HG03354 (cell line): ENCODE measurements around the gene MCTP1.

Experiments
- ATAC-seq: cut with Tn5 transposase; IDR thresholded peaks from one replicate; pipeline ENCODE4 v1.9.1; 2021; ENCODE audit warnings: mild to moderate bottlenecking; ENCODE audit not compliant: unreplicated experiment, poor library complexity, severe bottlenecking

Gene MCTP1

GRCh38 chr5:95045181-95045965, 239.5 kb downstream of the MCTP1 start:
- ATAC-seq: no peak

GRCh38 chr5:95044096-95044495, 240.8 kb downstream of the MCTP1 start:
- ATAC-seq: no peak

GRCh38 chr5:95043648-95044047, 241.2 kb downstream of the MCTP1 start:
- ATAC-seq: no peak

DNA sequence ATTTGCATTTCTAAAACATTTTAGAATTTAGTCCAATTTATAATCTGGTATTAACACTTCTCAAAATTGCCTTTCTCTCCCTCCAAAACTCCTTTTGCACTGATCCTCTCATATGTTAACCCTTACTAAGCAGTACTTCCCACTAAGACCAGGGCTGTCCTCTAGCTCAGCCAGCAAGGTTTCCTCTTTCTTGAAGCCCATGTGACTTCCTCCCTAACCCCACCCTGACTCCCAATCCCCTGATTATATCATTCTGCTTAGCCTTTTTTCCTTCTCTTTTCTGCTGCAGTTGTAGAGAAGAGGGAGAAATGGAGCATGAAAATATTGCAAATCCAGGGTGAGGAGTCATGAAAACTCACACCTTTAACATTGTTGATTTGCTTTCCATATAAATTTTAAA, 241.7 kb downstream of the MCTP1 start:
- no peak for ATAC-seq

DNA sequence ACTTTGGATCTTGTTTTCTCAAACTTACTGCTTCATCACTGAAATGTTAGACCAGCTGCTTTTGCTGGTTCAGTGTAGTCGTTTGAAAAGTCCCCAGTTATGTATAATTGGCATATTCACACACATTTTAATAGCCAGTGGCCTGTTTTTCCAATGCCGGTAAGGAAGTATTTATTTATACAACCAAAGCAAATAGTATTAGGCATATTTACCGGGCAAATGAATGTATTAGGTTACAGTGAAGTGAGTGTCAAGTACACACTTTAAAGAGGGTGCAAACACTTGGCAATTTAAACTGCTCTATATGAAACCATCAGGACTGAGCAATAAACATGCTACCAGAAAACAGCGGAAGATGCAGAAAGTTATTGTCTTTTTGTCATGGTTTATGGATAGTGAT, 242.9 kb downstream of the MCTP1 start:
- ATAC-seq: no peak

GRCh38 chr5:95035891-95036685, 248.8 kb downstream of the MCTP1 start:
- ATAC-seq: peak; percentile 64

- ATAC-seq: no peak
These were observed 252.1 kb downstream of the MCTP1 start for GRCh38 chr5:95032801-95033200.

- peak; percentile 52 for ATAC-seq
These were observed 255.1 kb downstream of the MCTP1 start for GRCh38 chr5:95029569-95030366.

DNA sequence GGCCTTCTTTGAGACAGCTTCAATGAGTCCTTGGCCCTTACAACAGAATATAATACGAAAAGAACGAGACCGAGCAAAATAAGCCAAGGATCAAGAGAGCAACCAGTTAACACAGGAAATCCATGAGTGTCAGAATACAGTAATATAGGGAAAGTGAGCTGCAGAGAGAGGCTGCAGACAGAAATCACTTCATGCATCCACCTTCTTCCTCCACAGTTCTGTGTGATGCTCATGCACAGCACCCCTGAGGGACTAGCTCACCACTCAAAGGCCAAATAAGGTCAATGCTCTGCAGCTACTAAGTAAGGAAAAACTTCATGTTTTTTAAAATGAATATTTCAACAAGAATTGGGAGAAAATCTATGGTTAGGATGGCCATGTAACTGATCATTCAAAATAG, 257.1 kb downstream of the MCTP1 start:
- peak; percentile 32 for ATAC-seq

GRCh38 chr5:95027151-95027721, 257.7 kb downstream of the MCTP1 start:
- peak; percentile 38 for ATAC-seq

GRCh38 chr5:95026718-95027117, 258.2 kb downstream of the MCTP1 start:
- no peak for ATAC-seq

DNA sequence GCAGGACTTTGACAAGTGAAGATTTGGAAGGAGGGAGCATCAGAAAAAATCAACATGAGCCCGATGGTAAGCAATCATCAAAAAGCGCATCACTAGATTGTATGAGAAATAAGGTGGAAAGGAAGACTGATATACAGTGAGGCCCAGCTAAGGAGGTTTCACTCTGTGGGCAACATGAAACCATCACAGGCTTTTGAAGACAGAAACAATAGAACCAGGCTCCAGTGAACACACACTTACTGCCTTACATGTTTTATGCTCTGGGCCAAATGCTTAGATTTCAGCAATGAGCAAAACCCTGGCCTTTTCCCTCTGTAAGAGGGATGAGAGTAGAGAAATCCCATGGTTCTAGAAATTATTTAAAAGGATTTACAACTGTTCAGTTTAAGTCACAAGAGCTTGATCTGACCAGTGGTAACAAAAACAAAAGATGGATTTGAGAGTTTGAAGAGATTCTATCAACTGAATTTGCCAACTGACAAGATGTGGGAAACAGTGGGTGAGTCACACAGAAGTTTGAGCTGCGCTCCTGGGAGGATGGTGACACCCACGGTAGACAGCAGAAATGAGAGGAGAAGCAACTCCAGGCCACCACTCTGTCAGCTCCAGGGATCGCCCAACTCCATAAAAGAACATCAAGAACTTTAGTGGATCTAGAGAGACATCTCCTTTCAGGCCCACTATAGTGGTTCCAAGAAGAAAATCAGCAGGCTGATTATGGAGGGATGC, 261.8 kb downstream of the MCTP1 start:
- peak; percentile 78 for ATAC-seq

DNA sequence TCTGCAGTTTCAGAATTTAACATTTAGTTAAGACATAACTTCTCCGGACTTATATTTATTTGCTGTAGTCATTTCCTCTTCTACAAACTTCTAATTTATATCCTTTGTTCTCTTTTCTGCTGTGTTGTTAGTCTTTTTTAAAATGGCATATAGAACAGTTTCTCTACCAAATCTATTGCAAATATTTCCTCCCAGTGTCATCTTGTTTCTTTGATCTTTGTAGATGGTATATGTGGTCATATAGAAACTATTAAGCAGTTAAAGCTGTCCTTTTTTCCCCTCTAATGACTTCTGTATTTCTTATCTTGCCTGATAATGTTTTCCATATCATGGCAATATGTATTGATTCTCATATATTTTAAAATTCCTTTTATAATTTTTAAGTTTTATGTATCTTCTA, 264.5 kb downstream of the MCTP1 start:
- ATAC-seq: peak; percentile 29

- no peak for ATAC-seq
These were observed 265.9 kb downstream of the MCTP1 start for GRCh38 chr5:95018946-95019345.

DNA sequence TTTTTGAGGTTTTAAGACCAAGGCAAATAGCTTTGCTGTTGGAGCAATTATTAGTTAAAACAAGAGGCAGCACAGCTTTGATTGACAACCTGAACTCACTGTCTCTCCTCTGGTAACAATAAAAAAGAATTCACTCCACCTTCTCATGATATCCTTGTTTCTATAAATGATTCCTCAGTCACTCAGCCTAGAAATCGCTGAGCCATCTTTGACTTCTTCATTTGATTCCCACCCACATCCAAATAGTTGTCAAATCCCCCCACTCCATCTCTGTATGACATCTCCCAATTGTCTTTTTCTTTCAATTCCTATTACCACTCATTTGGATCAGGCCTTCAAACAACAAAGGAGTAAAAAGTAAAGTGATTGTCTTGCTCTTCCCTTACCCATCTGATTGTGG, 266.4 kb downstream of the MCTP1 start:
- no peak for ATAC-seq

GRCh38 chr5:95009812-95010211, 275.1 kb downstream of the MCTP1 start:
- ATAC-seq: no peak

GRCh38 chr5:95007921-95008597, 276.8 kb downstream of the MCTP1 start:
- ATAC-seq: peak; percentile 86

DNA sequence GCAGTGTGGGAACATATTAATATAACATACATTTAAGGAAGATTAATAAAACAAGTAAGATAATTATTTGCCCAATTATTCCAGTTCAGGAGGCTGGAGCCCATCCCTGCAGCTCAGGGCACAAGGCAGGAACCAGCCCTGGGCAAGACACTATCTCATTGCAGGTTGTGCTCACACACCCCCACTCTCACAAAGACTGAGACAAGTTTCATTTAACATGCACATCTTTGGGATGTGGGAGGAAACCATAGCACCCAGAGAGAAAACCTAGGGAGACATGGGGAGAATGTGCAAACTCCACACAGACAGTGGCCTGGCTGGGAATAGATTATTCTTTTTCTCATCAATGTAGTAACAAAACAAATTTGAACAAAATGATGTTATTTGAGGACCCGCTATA, 279.1 kb downstream of the MCTP1 start:
- ATAC-seq: no peak

DNA sequence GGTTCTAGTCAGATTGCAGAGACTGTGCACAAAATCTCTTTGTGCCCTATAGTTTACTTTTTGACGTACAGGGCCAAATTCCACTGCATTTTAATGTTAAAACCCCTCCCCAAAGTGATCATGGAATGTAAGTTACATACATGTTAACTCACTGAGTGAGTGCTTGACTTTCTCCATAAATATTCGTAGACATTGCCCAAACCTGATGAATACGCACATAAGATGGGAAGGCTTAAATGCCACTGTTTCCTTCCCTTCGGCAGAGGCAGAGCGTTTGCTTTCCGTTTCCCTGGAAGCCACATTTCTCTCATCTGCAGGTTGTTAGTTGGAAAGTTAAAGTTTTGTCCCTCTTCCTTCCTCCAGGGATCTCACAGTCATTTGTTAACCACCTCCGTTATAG, 286.2 kb downstream of the MCTP1 start:
- ATAC-seq: no peak
